ENCODE data around the gene OR11L1. TPM values are rescaled to one million over a fixed set of nuclear protein-coding genes. Genes with fewer than 3 reads are reported as not detected.

OR11L1 gene
- total and polyA plus RNA-seq, 2 donors (not counting 1 experiment from before 2014, with no cell fraction given), result not detected

DNA sequence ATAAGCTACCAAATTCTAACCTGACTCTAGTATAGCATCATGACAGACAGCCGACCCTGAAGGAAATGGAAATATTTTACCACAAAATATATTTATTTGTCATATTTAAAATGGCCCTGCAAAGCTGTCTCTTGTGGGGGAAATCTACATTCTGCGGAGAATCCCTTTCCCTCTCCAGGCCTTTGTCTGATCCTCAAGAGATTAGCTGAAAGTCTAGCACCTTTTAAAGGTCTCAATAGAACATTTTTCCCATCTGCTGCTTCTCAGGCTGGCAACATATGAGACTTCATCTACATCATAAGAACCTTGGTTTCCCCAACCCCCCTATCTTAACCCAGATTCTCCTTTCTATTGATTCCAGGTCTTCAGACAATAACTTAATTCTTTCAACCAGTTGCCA is 1.7 kb upstream of the OR11L1 start:
- Histone ChIP-seq H3K27me3 (ENCODE audit: control insufficient read depth, insufficient read depth, low read length) (no peaks in the 10 kb centered on the region), H3K4me1 (ENCODE audit: control insufficient read depth, extremely low read depth, insufficient read depth, low read length) (no peaks in the 10 kb centered on the region), H3K27ac (ENCODE audit: insufficient read depth, low read length) (no peak overlapping the region), H3K9ac (ENCODE audit: insufficient read depth, low read length) (no peak overlapping the region), H4K20me1 (ENCODE audit: control insufficient read depth, extremely low read depth, insufficient read depth, low read length) (no peaks in the 10 kb centered on the region), H3K4me3 (replicated peaks in 1 of 4; ENCODE audit: control extremely low read depth in 1 of 4, insufficient read depth in 1 of 4, low read depth in 3 of 4, low read length in 4 of 4) (no peak overlapping the region), H3K79me2 (ENCODE audit: control insufficient read depth, insufficient read depth, low read length) (no peaks in the 10 kb centered on the region), H3K9me3 (ENCODE audit: control insufficient read depth, insufficient read depth, low read depth, low read length) (no peaks in the 10 kb centered on the region), H2AFZ (ENCODE audit: low read length) (no peak overlapping the region), H3K36me3 (ENCODE audit: control insufficient read depth, insufficient read depth, low read length) (no peaks in the 10 kb centered on the region), H3K4me2 (ENCODE audit: extremely low read depth, insufficient read depth, low read length) (no peak overlapping the region)
- TF ChIP-seq CTCF (conservative IDR thresholded peaks at IDR 0.05 in 1 of 2, IDR thresholded peaks at IDR 0.05 in 1 of 2; ENCODE audit: low read depth in 1 of 2, low read length in 2 of 2) (no peak), EZH2 (IDR thresholded peaks at IDR 0.05; ENCODE audit: low read length, missing control alignments) (no peak)
- no peak for DNase-seq (ENCODE audit: low read depth in 2 of 2)

DNA sequence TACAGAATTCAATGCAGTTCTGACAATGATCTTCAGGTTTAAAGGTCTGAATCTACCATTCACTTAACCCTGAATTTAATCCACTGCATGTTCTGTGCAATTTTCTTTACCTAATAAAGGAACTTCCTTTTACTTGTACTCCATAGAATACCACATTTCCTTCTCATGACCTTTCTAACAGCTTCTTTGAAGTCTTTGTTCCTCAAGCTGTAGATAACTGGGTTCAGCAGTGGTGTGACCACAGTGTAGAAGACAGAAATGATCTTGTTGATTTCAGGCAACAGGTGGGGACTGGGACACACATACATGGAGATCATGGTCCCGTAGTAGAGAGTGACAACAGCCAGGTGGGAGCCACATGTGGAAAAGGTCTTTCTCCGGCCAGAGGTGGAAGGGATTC is 878 bp downstream of the OR11L1 start:
- Histone ChIP-seq H3K9ac (ENCODE audit: insufficient read depth, low read length) (no peak overlapping the region), H3K4me3 (replicated peaks in 1 of 4; ENCODE audit: control extremely low read depth in 1 of 4, insufficient read depth in 1 of 4, low read depth in 3 of 4, low read length in 4 of 4) (no peak overlapping the region), H3K27me3 (ENCODE audit: control insufficient read depth, insufficient read depth, low read length) (no peaks in the 10 kb centered on the region), H3K79me2 (ENCODE audit: control insufficient read depth, insufficient read depth, low read length) (no peaks in the 10 kb centered on the region), H3K27ac (ENCODE audit: insufficient read depth, low read length) (no peak overlapping the region), H2AFZ (ENCODE audit: low read length) (no peak overlapping the region), H4K20me1 (ENCODE audit: control insufficient read depth, extremely low read depth, insufficient read depth, low read length) (no peaks in the 10 kb centered on the region), H3K4me1 (ENCODE audit: control insufficient read depth, extremely low read depth, insufficient read depth, low read length) (no peaks in the 10 kb centered on the region), H3K4me2 (ENCODE audit: extremely low read depth, insufficient read depth, low read length) (no peak overlapping the region), H3K36me3 (ENCODE audit: control insufficient read depth, insufficient read depth, low read length) (no peaks in the 10 kb centered on the region), H3K9me3 (ENCODE audit: control insufficient read depth, insufficient read depth, low read depth, low read length) (no peaks in the 10 kb centered on the region)
- TF ChIP-seq EZH2 (IDR thresholded peaks at IDR 0.05; ENCODE audit: low read length, missing control alignments), result no peak
- TF ChIP-seq CTCF (conservative IDR thresholded peaks at IDR 0.05 in 1 of 2, IDR thresholded peaks at IDR 0.05 in 1 of 2; ENCODE audit: low read depth in 1 of 2, low read length in 2 of 2), result no peak
- no peak for DNase-seq (ENCODE audit: low read depth in 2 of 2)

DNA sequence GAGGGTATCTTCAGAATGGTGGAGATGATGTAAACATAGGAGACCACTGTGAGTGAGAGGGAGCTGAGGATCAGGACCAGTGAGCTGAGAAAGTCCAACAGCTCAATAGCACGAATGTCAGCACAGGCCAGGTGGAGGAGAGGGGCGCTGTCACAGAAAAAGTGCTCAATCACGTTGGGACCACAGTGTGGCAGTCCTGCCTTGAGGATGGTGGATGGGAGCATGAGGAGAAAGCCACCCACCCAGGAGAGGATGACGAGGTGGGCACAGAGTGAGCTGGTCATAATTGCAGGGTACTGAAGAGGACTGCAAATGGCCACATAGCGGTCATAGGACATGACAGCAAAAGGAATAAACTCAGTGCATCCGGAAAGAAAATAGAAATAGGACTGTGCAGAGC is 8.1 kb downstream of the OR11L1 start:
- Histone ChIP-seq H2AFZ (ENCODE audit: low read length) (no peak overlapping the region), H3K9ac (ENCODE audit: insufficient read depth, low read length) (no peak overlapping the region), H3K9me3 (ENCODE audit: control insufficient read depth, insufficient read depth, low read depth, low read length) (no peaks in the 10 kb centered on the region), H3K4me2 (ENCODE audit: extremely low read depth, insufficient read depth, low read length) (no peak overlapping the region), H3K4me3 (replicated peaks in 1 of 4; ENCODE audit: control extremely low read depth in 1 of 4, insufficient read depth in 1 of 4, low read depth in 3 of 4, low read length in 4 of 4) (no peak overlapping the region), H3K27me3 (ENCODE audit: control insufficient read depth, insufficient read depth, low read length) (no peaks in the 10 kb centered on the region), H3K27ac (ENCODE audit: insufficient read depth, low read length) (no peak overlapping the region), H4K20me1 (ENCODE audit: control insufficient read depth, extremely low read depth, insufficient read depth, low read length) (no peaks in the 10 kb centered on the region), H3K79me2 (ENCODE audit: control insufficient read depth, insufficient read depth, low read length) (no peaks in the 10 kb centered on the region), H3K36me3 (ENCODE audit: control insufficient read depth, insufficient read depth, low read length) (no peaks in the 10 kb centered on the region), H3K4me1 (ENCODE audit: control insufficient read depth, extremely low read depth, insufficient read depth, low read length) (no peaks in the 10 kb centered on the region)
- DNase-seq (ENCODE audit: low read depth in 2 of 2), result no peak
- TF ChIP-seq CTCF (conservative IDR thresholded peaks at IDR 0.05 in 1 of 2, IDR thresholded peaks at IDR 0.05 in 1 of 2; ENCODE audit: low read depth in 1 of 2, low read length in 2 of 2) (no peak), EZH2 (IDR thresholded peaks at IDR 0.05; ENCODE audit: low read length, missing control alignments) (no peak)
